ENCODE results near the gene PRMT7. TPM values are rescaled to one million over a fixed set of nuclear protein-coding genes. Genes with fewer than 3 reads are reported as not detected.

The PRMT7 gene
- total and polyA plus RNA-seq, 7 experiments from 2014 or later, result 42.5 to 95.1 (median 72.6) TPM

GRCh38 chr16:68328860-68329390 is 18.1 kb downstream of the PRMT7 start:
- CTCF ChIA-PET, result interaction anchor here (0.6 to 8.2 kb wide), 28 partner anchors 9 to 1286 kb away, joined by 3 to 224 read pairs (median 3); partner anchors contain the start of genes PRMT7, SLC7A6 and SLC7A6OS
- Mint-ChIP-seq H3K4me1 (peaks cover 16 to 28% (median 19%) of the 10 kb centered on the region in 7 donors), H3K36me3 (peaks cover 0 to 21% (median 13%) of the 10 kb centered on the region in 5 donors), H3K9me3 (no peaks in the 10 kb centered on the region), H3K27me3 (no peaks in the 10 kb centered on the region), H3K27ac (peak overlapping the region in 4 of 9 donors; percentile 0 to 57 (median 9)), H3K4me3 (no peak overlapping the region)
- Histone ChIP-seq H3K4me3 (ENCODE audit: low read length) (no peak overlapping the region), H3K9me3 (ENCODE audit: control insufficient read depth in 2 of 3, low read length in 3 of 3) (no peaks in the 10 kb centered on the region), H3K27me3 (ENCODE audit: control insufficient read depth in 2 of 2, insufficient read depth in 2 of 2, low read length in 2 of 2) (no peaks in the 10 kb centered on the region), H3K27ac (ENCODE audit: low read depth, low read length) (no peak overlapping the region), H3K4me1 (ENCODE audit: control insufficient read depth in 2 of 2, insufficient read depth in 2 of 2, low read length in 2 of 2) (peaks cover 0 to 16% of the 10 kb centered on the region in 2 donors), H3K36me3 (ENCODE audit: control insufficient read depth in 2 of 3, insufficient read depth in 3 of 3, low read length in 3 of 3) (peaks cover 0 to 40% (median 8%) of the 10 kb centered on the region in 3 experiments)
- POLR2A ChIA-PET, result interaction anchor here (0.6 to 6.0 kb wide), 8 partner anchors 9 to 501 kb away, joined by 3 to 68 read pairs (median 5); partner anchors contain the start of genes PRMT7, SLC7A6 and SLC7A6OS
- DNase-seq, result no peak
- intact Hi-C loops (cut with micrococcal nuclease), result loop anchor here (1.0 to 5.0 kb wide), 7 partner anchors 18 to 235 kb away; partner anchors contain the start of genes PRMT7 (in 1 of the 2) and SLC7A6OS (in 1 of the 2)
- ATAC-seq, result no peak

DNA sequence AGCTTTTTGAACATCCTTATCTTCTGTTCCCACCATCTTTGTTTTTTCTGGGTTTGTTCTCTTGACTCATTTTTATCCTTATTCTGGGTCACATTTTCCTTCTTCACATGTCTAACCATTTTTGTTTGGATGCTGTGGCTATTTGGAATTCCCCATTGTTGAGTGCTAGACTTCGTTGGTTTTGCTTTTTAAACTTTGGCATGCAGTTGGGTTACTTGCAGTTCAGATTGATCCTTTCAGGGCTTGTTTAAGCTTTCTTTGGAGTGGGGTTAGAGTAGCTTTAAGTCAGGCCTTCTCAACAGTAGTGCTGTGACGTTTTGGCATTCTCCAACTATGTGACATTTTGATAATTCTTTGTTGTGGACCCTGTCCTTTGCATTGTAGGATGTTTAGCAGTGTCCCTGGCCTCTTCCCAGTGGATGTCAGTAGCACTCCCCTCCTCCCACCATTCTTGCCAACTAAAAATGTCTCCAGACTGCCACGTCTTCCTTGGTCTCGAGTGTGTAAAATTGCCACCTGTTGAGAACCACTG is 21.1 kb downstream of the PRMT7 start:
- ChIA-PET CTCF (interaction anchor here (0.7 to 1.7 kb wide), 3 partner anchors 10 to 70 kb away, joined by 3 to 16 read pairs (median 4); partner anchors contain the start of gene SLC7A6), POLR2A (interaction anchor here (0.6 to 1.3 kb wide), 4 partner anchors 21 to 530 kb away, joined by 3 to 5 read pairs (median 4); partner anchors contain the start of genes PRMT7, SLC7A6 and SLC7A6OS)
- Mint-ChIP-seq H3K4me3 (peak overlapping the region in 5 of 10 donors; percentile 30 to 62 (median 50)), H3K27ac (peak overlapping the region in 8 of 9 donors; percentile 30 to 89 (median 66)), H3K9me3 (no peaks in the 10 kb centered on the region), H3K36me3 (peaks cover 0 to 28% (median 20%) of the 10 kb centered on the region in 5 donors), H3K4me1 (peaks cover 18 to 33% (median 25%) of the 10 kb centered on the region in 7 donors), H3K27me3 (no peaks in the 10 kb centered on the region)
- H3K9me3 ChIP-seq (ENCODE audit: control insufficient read depth in 2 of 3, low read length in 3 of 3), result no peaks in the 10 kb centered on the region
- H3K4me3 ChIP-seq (ENCODE audit: low read length), result no peak overlapping the region
- no peak for ATAC-seq
- H3K27ac ChIP-seq (ENCODE audit: low read depth, low read length), result no peak overlapping the region
- peaks cover 0 to 46% (median 4%) of the 10 kb centered on the region in 3 experiments for H3K36me3 ChIP-seq (ENCODE audit: control insufficient read depth in 2 of 3, insufficient read depth in 3 of 3, low read length in 3 of 3)
- no peak for DNase-seq
- H3K4me1 ChIP-seq (ENCODE audit: control insufficient read depth in 2 of 2, insufficient read depth in 2 of 2, low read length in 2 of 2), result peaks cover 0 to 16% of the 10 kb centered on the region in 2 donors
- intact Hi-C loops (cut with micrococcal nuclease), result no loop called here
- H3K27me3 ChIP-seq (ENCODE audit: control insufficient read depth in 2 of 2, insufficient read depth in 2 of 2, low read length in 2 of 2), result no peaks in the 10 kb centered on the region

DNA sequence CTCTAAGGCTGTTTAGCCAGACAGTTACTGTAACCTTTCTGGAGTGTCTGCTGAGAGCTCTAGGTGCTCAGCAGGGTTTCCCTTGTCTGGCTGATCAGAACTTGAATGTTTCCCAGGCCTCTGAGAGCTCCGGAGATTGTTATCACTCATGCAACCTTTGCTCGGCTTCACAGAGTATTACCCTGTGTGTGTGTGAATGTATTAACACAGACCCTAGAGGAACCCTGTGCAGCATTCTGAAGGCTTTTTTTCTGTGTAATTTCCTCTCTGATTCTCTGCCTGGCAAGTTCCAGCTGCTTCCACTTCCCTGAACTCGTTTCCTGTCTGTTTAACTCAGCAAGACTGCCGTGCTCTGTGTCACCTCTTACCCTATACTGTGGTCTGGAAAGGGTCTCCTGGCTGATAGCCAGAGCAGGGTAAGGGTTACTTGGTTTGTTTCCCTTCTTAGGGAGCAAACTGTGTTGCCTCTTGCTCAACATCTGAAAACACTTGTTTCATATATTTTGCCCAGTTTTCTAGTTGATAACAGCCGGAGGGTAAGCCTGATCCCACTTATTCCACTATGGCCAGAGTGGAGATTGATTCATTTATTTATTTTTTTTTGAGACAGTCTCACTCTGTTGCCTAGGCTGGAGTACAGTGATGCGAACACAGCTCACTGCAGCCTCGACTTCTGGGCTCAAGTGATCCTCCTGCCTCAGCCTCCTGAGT is 21.7 kb downstream of the PRMT7 start:
- Histone ChIP-seq H3K27me3 (ENCODE audit: control insufficient read depth in 2 of 2, insufficient read depth in 2 of 2, low read length in 2 of 2) (no peaks in the 10 kb centered on the region), H3K27ac (ENCODE audit: low read depth, low read length) (peak overlapping the region; percentile 3), H3K9me3 (ENCODE audit: control insufficient read depth in 2 of 3, low read length in 3 of 3) (no peaks in the 10 kb centered on the region), H3K4me1 (ENCODE audit: control insufficient read depth in 2 of 2, insufficient read depth in 2 of 2, low read length in 2 of 2) (peaks cover 0 to 16% of the 10 kb centered on the region in 2 donors), H3K36me3 (ENCODE audit: control insufficient read depth in 2 of 3, insufficient read depth in 3 of 3, low read length in 3 of 3) (peaks cover 0 to 52% (median 8%) of the 10 kb centered on the region in 3 experiments), H3K4me3 (ENCODE audit: low read length) (no peak overlapping the region)
- Mint-ChIP-seq H3K27me3 (no peaks in the 10 kb centered on the region), H3K4me1 (peaks cover 18 to 30% (median 25%) of the 10 kb centered on the region in 7 donors), H3K4me3 (peak overlapping the region in 7 of 10 donors; percentile 13 to 62 (median 46)), H3K9me3 (no peaks in the 10 kb centered on the region), H3K36me3 (peaks cover 5 to 34% (median 24%) of the 10 kb centered on the region in 5 donors), H3K27ac (peak overlapping the region; percentile 30 to 89 (median 67))
- POLR2A ChIA-PET, result interaction anchor here (0.6 to 1.3 kb wide), 5 partner anchors 17 to 531 kb away, joined by 3 to 5 read pairs (median 3); partner anchors contain the start of genes PRMT7, SLC7A6 and SLC7A6OS
- DNase-seq, result peak in 2 of 9 donors; percentile 10 to 24
- intact Hi-C loops (cut with micrococcal nuclease), result no loop called here
- ATAC-seq, result peak; percentile 16
- CTCF ChIA-PET, result interaction anchor here (0.7 to 1.7 kb wide), 3 partner anchors 10 to 71 kb away, joined by 3 to 16 read pairs (median 4); partner anchors contain the start of gene SLC7A6

GRCh38 chr16:68335175-68335574 is 24.4 kb downstream of the PRMT7 start:
- H3K36me3 Mint-ChIP-seq, result peaks cover 8 to 59% (median 39%) of the 10 kb centered on the region in 5 donors
- peaks cover 0 to 13% of the 10 kb centered on the region in 2 donors for H3K4me1 ChIP-seq (ENCODE audit: control insufficient read depth in 2 of 2, insufficient read depth in 2 of 2, low read length in 2 of 2)

DNA sequence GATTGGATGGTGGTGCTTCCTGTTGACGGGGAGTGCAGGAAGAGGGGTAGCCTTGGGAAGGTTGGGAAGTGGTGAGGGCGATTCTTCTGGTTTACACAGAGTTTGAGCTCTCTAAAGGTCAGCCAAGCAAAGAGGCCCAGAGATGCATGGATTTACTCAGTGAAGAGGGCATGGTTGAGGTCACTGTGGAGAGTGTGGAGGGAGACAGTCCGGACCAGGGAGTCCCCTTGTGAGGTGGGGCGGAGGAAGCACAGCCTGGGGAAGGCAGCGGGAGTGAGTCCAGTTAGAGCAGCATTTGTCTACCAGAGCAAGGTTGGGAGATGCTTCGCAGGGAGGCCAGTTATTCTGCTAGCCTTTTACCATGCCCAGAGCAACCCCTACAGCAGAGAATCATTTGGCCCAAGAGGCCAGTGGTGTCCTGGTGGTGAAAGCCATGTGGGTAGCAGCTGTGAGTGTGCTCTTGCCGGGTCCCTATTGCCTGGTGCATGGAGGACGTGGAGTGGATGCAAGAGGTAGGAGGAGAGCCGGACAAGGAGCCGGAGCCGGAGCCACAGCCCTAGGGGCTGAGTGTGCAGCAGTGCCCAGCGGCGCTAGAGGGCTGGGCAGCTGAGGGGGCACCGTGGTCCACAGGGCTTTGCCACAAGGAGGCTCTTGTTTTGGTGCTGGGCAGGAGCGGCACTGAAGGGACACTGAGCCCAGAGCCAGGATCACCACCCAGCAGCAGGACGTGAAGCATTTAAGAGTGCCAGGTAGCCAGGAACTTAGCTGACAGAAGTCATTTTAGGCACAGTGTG is 27.7 kb downstream of the PRMT7 start:
- H3K27ac Mint-ChIP-seq, result no peak overlapping the region
- H3K27me3 Mint-ChIP-seq, result no peaks in the 10 kb centered on the region
- no peak overlapping the region for H3K4me3 ChIP-seq (ENCODE audit: low read length)
- no peaks in the 10 kb centered on the region for H3K9me3 Mint-ChIP-seq
- no peaks in the 10 kb centered on the region for H3K27me3 ChIP-seq (ENCODE audit: control insufficient read depth in 2 of 2, insufficient read depth in 2 of 2, low read length in 2 of 2)
- ATAC-seq (no peak), DNase-seq (no peak)
- H3K36me3 Mint-ChIP-seq, result peaks cover 19 to 61% (median 45%) of the 10 kb centered on the region in 5 donors
- no peaks in the 10 kb centered on the region for H3K9me3 ChIP-seq (ENCODE audit: control insufficient read depth in 2 of 3, low read length in 3 of 3)
- intact Hi-C loops (cut with micrococcal nuclease), result no loop called here
- peaks cover 10 to 95% (median 24%) of the 10 kb centered on the region in 3 experiments for H3K36me3 ChIP-seq (ENCODE audit: control insufficient read depth in 2 of 3, insufficient read depth in 3 of 3, low read length in 3 of 3)
- no peak overlapping the region for H3K27ac ChIP-seq (ENCODE audit: low read depth, low read length)
- CTCF ChIA-PET, result interaction anchor here (0.7 to 1.9 kb wide), 3 partner anchors 10 to 77 kb away, joined by 3 to 6 read pairs (median 6); no protein-coding TSS in a partner anchor
- no peak overlapping the region for H3K4me3 Mint-ChIP-seq
- POLR2A ChIA-PET, result no interaction called here
- H3K4me1 ChIP-seq (ENCODE audit: control insufficient read depth in 2 of 2, insufficient read depth in 2 of 2, low read length in 2 of 2), result no peaks in the 10 kb centered on the region
- H3K4me1 Mint-ChIP-seq, result peaks cover 0 to 10% (median 7%) of the 10 kb centered on the region in 7 donors

More at GRCh38 chr16:68335175-68335574, 24.4 kb downstream of the PRMT7 start:
- intact Hi-C loops (cut with micrococcal nuclease), result no loop called here
- peak overlapping the region in 2 of 9 donors; percentile 71 to 77 for H3K27ac Mint-ChIP-seq
- no peaks in the 10 kb centered on the region for H3K27me3 Mint-ChIP-seq
- no peak for DNase-seq
- peaks cover 11 to 25% (median 19%) of the 10 kb centered on the region in 7 donors for H3K4me1 Mint-ChIP-seq
- H3K27me3 ChIP-seq (ENCODE audit: control insufficient read depth in 2 of 2, insufficient read depth in 2 of 2, low read length in 2 of 2), result no peaks in the 10 kb centered on the region
- ChIA-PET CTCF (interaction anchor here (1.0 to 2.8 kb wide), 2 partner anchors 28 to 74 kb away, joined by 6 to 13 read pairs; no protein-coding TSS in a partner anchor), POLR2A (interaction anchor here (0.6 kb wide), 1 partner anchor 716 kb away, joined by 8 read pairs; no protein-coding TSS in a partner anchor)
- no peak overlapping the region for H3K4me3 Mint-ChIP-seq
- H3K9me3 ChIP-seq (ENCODE audit: control insufficient read depth in 2 of 3, low read length in 3 of 3), result no peaks in the 10 kb centered on the region
- no peak overlapping the region for H3K4me3 ChIP-seq (ENCODE audit: low read length)
- peaks cover 10 to 63% (median 23%) of the 10 kb centered on the region in 3 experiments for H3K36me3 ChIP-seq (ENCODE audit: control insufficient read depth in 2 of 3, insufficient read depth in 3 of 3, low read length in 3 of 3)
- no peaks in the 10 kb centered on the region for H3K9me3 Mint-ChIP-seq
- H3K27ac ChIP-seq (ENCODE audit: low read depth, low read length), result no peak overlapping the region
- ATAC-seq, result no peak
